Ishikawa (cell line): Measurements from ENCODE around the gene FMNL2.

Source experiments
- CEBPB ChIP-seq: IDR thresholded peaks from 2 replicates; pipeline ENCODE4 v1.6.1; 2012
- CREB1 ChIP-seq: IDR thresholded peaks from 2 replicates; pipeline ENCODE4 v1.6.1; 2012; ENCODE audit warnings: low read depth
- EGR1 ChIP-seq: IDR thresholded peaks from 2 replicates; pipeline ENCODE4 v1.6.1; 2012
- EP300 ChIP-seq: IDR thresholded peaks from 2 replicates; pipeline ENCODE4 v1.6.1; 2012; ENCODE audit warnings: borderline replicate concordance
- FOXM1 ChIP-seq: IDR thresholded peaks from 2 replicates; pipeline ENCODE4 v1.6.1; 2012; ENCODE audit warnings: low read depth, borderline replicate concordance
- NFIC ChIP-seq: IDR thresholded peaks from 2 replicates; pipeline ENCODE4 v1.6.1; 2012
- RAD21 ChIP-seq: IDR thresholded peaks from 2 replicates; pipeline ENCODE4 v1.6.1; 2012; ENCODE audit warnings: low read depth
- TAF1 ChIP-seq: IDR thresholded peaks from 2 replicates; pipeline ENCODE4 v1.6.1; 2012; ENCODE audit warnings: low read depth, mild to moderate bottlenecking
- TCF12 ChIP-seq: IDR thresholded peaks from 2 replicates; pipeline ENCODE4 v1.6.1; 2012; ENCODE audit warnings: low read depth
- TEAD4 ChIP-seq: IDR thresholded peaks from 2 replicates; pipeline ENCODE4 v1.6.1; 2012
- YY1 ChIP-seq: IDR thresholded peaks from 2 replicates; pipeline ENCODE4 v1.6.1; 2012; ENCODE audit warnings: low read depth
- ZBTB7A ChIP-seq: IDR thresholded peaks from 2 replicates; pipeline ENCODE4 v1.6.1; 2012; ENCODE audit warnings: low read depth
- TF ChIP-seq, protein P1 (sequence below): IDR thresholded peaks from 2 replicates; pipeline ENCODE4 v1.6.1; 2012; ENCODE audit warnings: low read depth, mild to moderate bottlenecking
- TF ChIP-seq, protein P2 (sequence below): IDR thresholded peaks from 2 replicates; pipeline ENCODE4 v1.6.1; 2012
- TF ChIP-seq, protein P3 (sequence below): IDR thresholded peaks from 2 replicates; pipeline ENCODE4 v1.6.1; 2012

The FMNL2 gene

DNA sequence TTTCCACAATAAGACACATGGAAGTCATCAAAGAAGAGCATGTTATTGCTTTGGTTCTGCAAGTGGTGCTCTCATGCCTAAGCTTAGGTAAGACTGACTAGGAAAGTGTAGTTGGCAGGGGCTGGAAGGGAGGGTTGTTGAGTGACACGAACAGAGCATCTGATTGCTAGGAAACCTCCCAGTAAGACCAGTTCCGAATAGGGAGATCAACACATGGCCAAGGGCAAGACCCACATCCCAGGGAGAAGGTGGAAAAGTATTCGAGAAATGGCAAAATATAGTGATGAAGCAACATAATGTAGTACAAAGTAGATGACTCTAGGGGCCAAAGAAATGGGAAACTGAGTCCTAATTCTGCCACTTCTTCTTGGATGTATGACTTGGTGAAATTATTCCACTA is 33.8 kb upstream of the FMNL2 start:
- no peak for TF ChIP-seq TEAD4
- TF ChIP-seq RAD21: no peak
- TF ChIP-seq EGR1: no peak
- TF ChIP-seq YY1: no peak
- TF ChIP-seq FOXM1: no peak
- TF ChIP-seq NFIC: no peak
- TF ChIP-seq CREB1: no peak
- TF ChIP-seq, protein P1, sequence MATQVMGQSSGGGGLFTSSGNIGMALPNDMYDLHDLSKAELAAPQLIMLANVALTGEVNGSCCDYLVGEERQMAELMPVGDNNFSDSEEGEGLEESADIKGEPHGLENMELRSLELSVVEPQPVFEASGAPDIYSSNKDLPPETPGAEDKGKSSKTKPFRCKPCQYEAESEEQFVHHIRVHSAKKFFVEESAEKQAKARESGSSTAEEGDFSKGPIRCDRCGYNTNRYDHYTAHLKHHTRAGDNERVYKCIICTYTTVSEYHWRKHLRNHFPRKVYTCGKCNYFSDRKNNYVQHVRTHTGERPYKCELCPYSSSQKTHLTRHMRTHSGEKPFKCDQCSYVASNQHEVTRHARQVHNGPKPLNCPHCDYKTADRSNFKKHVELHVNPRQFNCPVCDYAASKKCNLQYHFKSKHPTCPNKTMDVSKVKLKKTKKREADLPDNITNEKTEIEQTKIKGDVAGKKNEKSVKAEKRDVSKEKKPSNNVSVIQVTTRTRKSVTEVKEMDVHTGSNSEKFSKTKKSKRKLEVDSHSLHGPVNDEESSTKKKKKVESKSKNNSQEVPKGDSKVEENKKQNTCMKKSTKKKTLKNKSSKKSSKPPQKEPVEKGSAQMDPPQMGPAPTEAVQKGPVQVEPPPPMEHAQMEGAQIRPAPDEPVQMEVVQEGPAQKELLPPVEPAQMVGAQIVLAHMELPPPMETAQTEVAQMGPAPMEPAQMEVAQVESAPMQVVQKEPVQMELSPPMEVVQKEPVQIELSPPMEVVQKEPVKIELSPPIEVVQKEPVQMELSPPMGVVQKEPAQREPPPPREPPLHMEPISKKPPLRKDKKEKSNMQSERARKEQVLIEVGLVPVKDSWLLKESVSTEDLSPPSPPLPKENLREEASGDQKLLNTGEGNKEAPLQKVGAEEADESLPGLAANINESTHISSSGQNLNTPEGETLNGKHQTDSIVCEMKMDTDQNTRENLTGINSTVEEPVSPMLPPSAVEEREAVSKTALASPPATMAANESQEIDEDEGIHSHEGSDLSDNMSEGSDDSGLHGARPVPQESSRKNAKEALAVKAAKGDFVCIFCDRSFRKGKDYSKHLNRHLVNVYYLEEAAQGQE: no peak
- TF ChIP-seq EP300: no peak
- TF ChIP-seq ZBTB7A: no peak

DNA sequence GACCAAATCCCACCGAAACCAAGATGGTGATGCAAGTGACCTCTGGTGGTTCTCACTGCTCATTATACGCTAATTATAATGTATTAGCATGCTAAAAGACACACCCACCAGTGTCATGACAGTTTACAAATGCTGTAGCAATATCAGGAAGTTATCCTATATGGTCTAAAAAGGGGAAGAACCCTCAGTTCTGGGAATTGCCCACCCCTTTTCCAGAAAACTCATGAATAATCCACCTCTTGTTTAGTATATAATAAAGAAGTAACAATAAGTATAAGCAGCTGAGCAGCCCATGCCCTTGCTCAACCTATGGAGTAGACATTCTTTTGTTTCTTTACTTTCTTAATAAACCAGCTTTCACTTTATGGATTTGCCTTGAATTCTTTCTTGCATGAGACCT is 31.0 kb upstream of the FMNL2 start:
- TF ChIP-seq TCF12 (no peak), FOXM1 (no peak)
- TF ChIP-seq, protein P2, sequence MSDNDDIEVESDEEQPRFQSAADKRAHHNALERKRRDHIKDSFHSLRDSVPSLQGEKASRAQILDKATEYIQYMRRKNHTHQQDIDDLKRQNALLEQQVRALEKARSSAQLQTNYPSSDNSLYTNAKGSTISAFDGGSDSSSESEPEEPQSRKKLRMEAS: no peak
- TF ChIP-seq, protein P1: no peak

DNA sequence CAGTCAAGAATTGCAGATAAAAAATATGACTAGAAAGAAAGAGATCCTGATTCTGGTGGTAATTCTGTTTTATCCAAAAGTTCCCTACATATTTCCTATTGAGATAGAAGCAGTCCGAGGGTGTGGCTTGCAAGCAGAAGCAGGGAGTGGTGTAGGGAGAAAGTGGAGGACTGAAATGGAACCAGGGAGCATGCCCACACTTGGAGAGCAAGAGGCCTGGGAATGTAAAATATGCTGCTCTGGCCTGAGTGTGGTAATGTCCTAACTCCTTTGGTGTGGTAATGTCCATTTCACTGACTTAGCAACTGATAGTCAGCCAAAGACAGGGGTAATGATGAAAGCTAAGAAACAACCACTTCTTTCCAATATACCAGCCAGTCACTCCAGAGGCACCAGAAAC is 30.1 kb upstream of the FMNL2 start:
- TF ChIP-seq EP300 (no peak), YY1 (no peak), EGR1 (no peak), TEAD4 (no peak), CREB1 (no peak), TAF1 (no peak), CEBPB (no peak), NFIC (no peak), ZBTB7A (no peak), TCF12 (no peak), FOXM1 (no peak), RAD21 (no peak)
- TF ChIP-seq, protein P3, sequence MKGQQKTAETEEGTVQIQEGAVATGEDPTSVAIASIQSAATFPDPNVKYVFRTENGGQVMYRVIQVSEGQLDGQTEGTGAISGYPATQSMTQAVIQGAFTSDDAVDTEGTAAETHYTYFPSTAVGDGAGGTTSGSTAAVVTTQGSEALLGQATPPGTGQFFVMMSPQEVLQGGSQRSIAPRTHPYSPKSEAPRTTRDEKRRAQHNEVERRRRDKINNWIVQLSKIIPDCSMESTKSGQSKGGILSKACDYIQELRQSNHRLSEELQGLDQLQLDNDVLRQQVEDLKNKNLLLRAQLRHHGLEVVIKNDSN: no peak
- TF ChIP-seq, protein P2: no peak
- TF ChIP-seq, protein P1: no peak

DNA sequence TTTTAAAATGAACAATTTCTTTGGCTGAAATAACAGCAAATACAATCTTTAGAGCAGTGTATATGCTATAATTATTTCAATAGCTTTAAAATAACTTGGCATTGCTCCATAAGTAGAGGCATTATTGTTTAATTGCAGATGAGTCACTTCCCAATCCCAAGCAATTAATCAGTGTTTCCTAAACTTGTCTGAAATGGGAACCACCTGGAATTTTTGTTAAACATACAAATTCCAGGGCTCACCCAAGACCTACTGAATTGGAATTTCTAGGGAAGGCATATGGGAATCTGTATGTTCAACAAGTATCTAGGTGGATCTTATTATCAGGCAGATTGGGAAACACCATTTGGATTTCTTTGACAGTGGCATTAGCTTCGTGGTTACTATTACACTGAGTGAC is 27.1 kb upstream of the FMNL2 start:
- TF ChIP-seq, protein P1: no peak
- TF ChIP-seq CEBPB (no peak), EP300 (no peak)
- TF ChIP-seq, protein P3: no peak
